ENCODE measurements around the gene NOX3. TPM values are rescaled to one million over a fixed set of nuclear protein-coding genes. Genes with fewer than 3 reads are reported as not detected.
"Not testable (repeated sequence)": the region's sequence is repeated elsewhere in the genome, so short reads cannot be mapped to it uniquely, and the experiment has no call there.

The NOX3 gene
- total and polyA plus RNA-seq, 2 experiments from 2014 or later = not detected

- H3K4me2 ChIP-seq; H3K27ac Mint-ChIP-seq; H4K20me1 ChIP-seq (replicated peaks; ENCODE audit: insufficient read depth); H3K79me2 ChIP-seq (replicated peaks; ENCODE audit: insufficient read depth); H3K9me2 ChIP-seq (ENCODE audit: insufficient read depth); H3K4me3 ChIP-seq; H3F3A ChIP-seq (replicated peaks; ENCODE audit: low read depth); ATAC-seq; H2AFZ ChIP-seq; H3K9me3 Mint-ChIP-seq; H3K36me3 Mint-ChIP-seq (ENCODE audit: low read depth); DNase-seq (ENCODE audit: low spot score); H3K27ac ChIP-seq (ENCODE audit: low read depth); H3K36me3 ChIP-seq (ENCODE audit: insufficient read depth); H3K27me3 Mint-ChIP-seq (ENCODE audit: insufficient read depth, low read depth, poor library complexity); H3K27me3 ChIP-seq (ENCODE audit: insufficient read depth); H3K4me3 Mint-ChIP-seq: not testable (repeated sequence)
- H3K4me1 Mint-ChIP-seq = peaks cover 40% of the 10 kb centered on the region
- peaks cover 18% of the 10 kb centered on the region for H3K4me1 ChIP-seq (ENCODE audit: insufficient read depth)
Observed at GRCh38 chr6:155451530-155451929, 4.1 kb downstream of the NOX3 start.

GRCh38 chr6:155450240-155450581, 5.4 kb downstream of the NOX3 start:
- H3K27me3 ChIP-seq (ENCODE audit: insufficient read depth) = no peaks in the 10 kb centered on the region
- H3K9me2 ChIP-seq (ENCODE audit: insufficient read depth) = 0 out of 2 replicates have a peak, but pooled peaks cover 4% of the 10 kb centered on the region
- peaks cover 18% of the 10 kb centered on the region for H3K4me1 ChIP-seq (ENCODE audit: insufficient read depth)
- no peak overlapping the region for H3K4me2 ChIP-seq
- Mint-ChIP-seq H3K27me3 (ENCODE audit: insufficient read depth, low read depth, poor library complexity) (peaks cover 3% of the 10 kb centered on the region), H3K36me3 (ENCODE audit: low read depth) (no peaks in the 10 kb centered on the region), H3K4me3 (no peak overlapping the region), H3K9me3 (no peaks in the 10 kb centered on the region), H3K27ac (0 out of 2 replicates have a peak overlapping the region, but pooled peaks have one; percentile 45), H3K4me1 (peaks cover 30% of the 10 kb centered on the region)
- H3K79me2 ChIP-seq (replicated peaks; ENCODE audit: insufficient read depth) = no peaks in the 10 kb centered on the region
- H4K20me1 ChIP-seq (replicated peaks; ENCODE audit: insufficient read depth) = no peaks in the 10 kb centered on the region
- H2AFZ ChIP-seq = peak overlapping the region; percentile 40
- H3K27ac ChIP-seq (ENCODE audit: low read depth) = no peak overlapping the region
- no peaks in the 10 kb centered on the region for H3K36me3 ChIP-seq (ENCODE audit: insufficient read depth)
- H3F3A ChIP-seq (replicated peaks; ENCODE audit: low read depth) = no peaks in the 10 kb centered on the region
- H3K4me3 ChIP-seq = no peak overlapping the region
- DNase-seq (ENCODE audit: low spot score) = no peak
- no peak for ATAC-seq
- TF ChIP-seq ZNF462 (CRISPR knock-in tag; IDR thresholded peaks at IDR 0.05) (no peak), JUNB (IDR thresholded peaks at IDR 0.05; ENCODE audit: unreplicated experiment) (no peak), CREB1 (CRISPR knock-in tag; IDR thresholded peaks at IDR 0.05; ENCODE audit: low read depth) (no peak), STAT1 (IDR thresholded peaks at IDR 0.05; ENCODE audit: unreplicated experiment) (no peak), REST (IDR thresholded peaks at IDR 0.05; ENCODE audit: unreplicated experiment) (no peak), POLR2AphosphoS5 (IDR thresholded peaks at IDR 0.05; ENCODE audit: low read depth) (no peak), NANOG (IDR thresholded peaks at IDR 0.05; ENCODE audit: borderline replicate concordance) (no peak), EZH2 (IDR thresholded peaks at IDR 0.05; ENCODE audit: low read depth, unreplicated experiment) (no peak), EZH2phosphoT487 (IDR thresholded peaks at IDR 0.05; ENCODE audit: unreplicated experiment) (no peak), ZNF114 (CRISPR knock-in tag; IDR thresholded peaks at IDR 0.05) (no peak), CTCF (conservative IDR thresholded peaks at IDR 0.05; ENCODE audit: low read depth in 2 of 2) (no peak)
